Loucy (cell line): ENCODE measurements around the gene ADGRL3.

ENCODE experiments used
- H2AFZ ChIP-seq: fragments of 200-600 bp; sonication (generic); 2 replicates; pipeline ENCODE4 v1.6.0; 2016; ENCODE audit warnings: antibody characterized with exemption, mild to moderate bottlenecking, low read length, moderate library complexity
- H3F3A ChIP-seq: fragments of 200-600 bp; 2 replicates; pipeline ENCODE4 v1.6.0; 2016; ENCODE audit warnings: antibody characterized with exemption, low read depth, mild to moderate bottlenecking
- H3K27me3 ChIP-seq: fragments of 200-600 bp; sonication (generic); 2 replicates; pipeline ENCODE4 v1.6.1; 2014; ENCODE audit warnings: low read length, mild to moderate bottlenecking; ENCODE audit not compliant: insufficient read depth, poor library complexity, severe bottlenecking
- H3K36me3 ChIP-seq: fragments of 200-600 bp; sonication (generic); 2 replicates; pipeline ENCODE4 v1.6.1; 2016; ENCODE audit warnings: low read length; ENCODE audit not compliant: insufficient read depth
- H3K4me1 ChIP-seq: fragments of 200-600 bp; sonication (generic); 2 replicates; pipeline ENCODE4 v1.5.1; 2014; ENCODE audit warnings: low read length, mild to moderate bottlenecking; ENCODE audit not compliant: insufficient read depth, poor library complexity, severe bottlenecking
- H3K4me2 ChIP-seq: fragments of 200-600 bp; sonication (generic); 2 replicates; pipeline ENCODE4 v1.6.0; 2014; ENCODE audit warnings: antibody characterized with exemption, low read length, low read depth, mild to moderate bottlenecking; ENCODE audit not compliant: poor library complexity, severe bottlenecking
- H3K4me3 ChIP-seq: fragments of 200-600 bp; sonication (generic); 2 replicates; pipeline ENCODE4 v1.5.1; 2014; ENCODE audit warnings: low read length, mild to moderate bottlenecking, mixed read lengths; ENCODE audit not compliant: poor library complexity, severe bottlenecking
- H3K79me2 ChIP-seq: fragments of 200-600 bp; sonication (generic); 2 replicates; pipeline ENCODE4 v1.6.1; 2014; ENCODE audit warnings: low read length; ENCODE audit not compliant: insufficient read depth
- H3K9ac ChIP-seq: fragments of 200-600 bp; sonication (generic); 2 replicates; pipeline ENCODE4 v1.6.0; 2014; ENCODE audit warnings: mild to moderate bottlenecking, low read depth, low read length, moderate library complexity; ENCODE audit not compliant: poor library complexity, severe bottlenecking
- H3K9me2 ChIP-seq: fragments of 200-600 bp; sonication (generic); replicated peaks from 2 replicates; pipeline ENCODE4 v1.6.1; 2016; ENCODE audit warnings: low read depth, low read length, mixed read lengths
- H3K9me3 ChIP-seq: fragments of 200-600 bp; sonication (generic); 2 replicates; pipeline ENCODE4 v1.6.1; 2014; ENCODE audit warnings: mild to moderate bottlenecking, antibody characterized with exemption, low read length, low read depth; ENCODE audit not compliant: insufficient read depth
- H4K20me1 ChIP-seq: fragments of 200-600 bp; sonication (generic); 2 replicates; pipeline ENCODE4 v1.6.0; 2014; ENCODE audit warnings: antibody characterized with exemption, low read length, mild to moderate bottlenecking; ENCODE audit not compliant: insufficient read depth, poor library complexity, severe bottlenecking
- EZH2phosphoT487 ChIP-seq: fragments of 200-600 bp; IDR thresholded peaks from 2 replicates; pipeline ENCODE4 v1.6.1; 2018; ENCODE audit warnings: antibody characterized with exemption, mild to moderate bottlenecking, moderate library complexity, borderline replicate concordance
- TF ChIP-seq, protein P1 (sequence below): fragments of 200-600 bp; sonication (generic); conservative IDR thresholded peaks from 2 replicates; pipeline ENCODE4 v1.5.1; 2014; ENCODE audit warnings: mild to moderate bottlenecking, antibody characterized with exemption, low read length

Gene ADGRL3

DNA sequence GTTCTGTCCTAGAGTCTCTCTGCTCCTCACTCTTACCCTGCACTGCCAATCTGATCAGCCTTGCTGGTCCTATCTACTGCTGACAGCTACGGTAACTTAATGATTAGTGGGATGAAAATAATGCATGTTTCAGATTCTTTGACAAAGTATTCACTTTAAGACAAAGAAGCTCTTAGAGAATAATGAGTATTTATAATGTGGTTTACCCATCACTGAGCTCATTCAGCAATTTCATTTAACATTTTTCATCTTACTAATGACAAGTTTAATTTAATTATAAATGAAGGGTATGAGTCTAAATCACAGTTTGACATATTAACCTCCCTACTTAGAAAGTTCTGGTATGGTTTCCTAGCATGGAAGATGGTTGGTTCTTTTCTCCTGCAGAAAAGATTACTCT, 428.2 kb downstream of the ADGRL3 start:
- TF ChIP-seq, protein P1, sequence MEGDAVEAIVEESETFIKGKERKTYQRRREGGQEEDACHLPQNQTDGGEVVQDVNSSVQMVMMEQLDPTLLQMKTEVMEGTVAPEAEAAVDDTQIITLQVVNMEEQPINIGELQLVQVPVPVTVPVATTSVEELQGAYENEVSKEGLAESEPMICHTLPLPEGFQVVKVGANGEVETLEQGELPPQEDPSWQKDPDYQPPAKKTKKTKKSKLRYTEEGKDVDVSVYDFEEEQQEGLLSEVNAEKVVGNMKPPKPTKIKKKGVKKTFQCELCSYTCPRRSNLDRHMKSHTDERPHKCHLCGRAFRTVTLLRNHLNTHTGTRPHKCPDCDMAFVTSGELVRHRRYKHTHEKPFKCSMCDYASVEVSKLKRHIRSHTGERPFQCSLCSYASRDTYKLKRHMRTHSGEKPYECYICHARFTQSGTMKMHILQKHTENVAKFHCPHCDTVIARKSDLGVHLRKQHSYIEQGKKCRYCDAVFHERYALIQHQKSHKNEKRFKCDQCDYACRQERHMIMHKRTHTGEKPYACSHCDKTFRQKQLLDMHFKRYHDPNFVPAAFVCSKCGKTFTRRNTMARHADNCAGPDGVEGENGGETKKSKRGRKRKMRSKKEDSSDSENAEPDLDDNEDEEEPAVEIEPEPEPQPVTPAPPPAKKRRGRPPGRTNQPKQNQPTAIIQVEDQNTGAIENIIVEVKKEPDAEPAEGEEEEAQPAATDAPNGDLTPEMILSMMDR, result no peak
- TF ChIP-seq EZH2phosphoT487, result no peak
- H3F3A ChIP-seq, result no peaks in the 10 kb centered on the region
- H3K4me3 ChIP-seq, result no peak overlapping the region
- no peaks in the 10 kb centered on the region for H4K20me1 ChIP-seq
- no peak overlapping the region for H3K4me2 ChIP-seq
- H3K4me1 ChIP-seq, result no peaks in the 10 kb centered on the region
- no peaks in the 10 kb centered on the region for H3K27me3 ChIP-seq
- H3K79me2 ChIP-seq, result no peaks in the 10 kb centered on the region
- no peak overlapping the region for H2AFZ ChIP-seq
- H3K36me3 ChIP-seq, result no peaks in the 10 kb centered on the region
- no peak overlapping the region for H3K9ac ChIP-seq
- no peaks in the 10 kb centered on the region for H3K9me2 ChIP-seq
- no peaks in the 10 kb centered on the region for H3K9me3 ChIP-seq

DNA sequence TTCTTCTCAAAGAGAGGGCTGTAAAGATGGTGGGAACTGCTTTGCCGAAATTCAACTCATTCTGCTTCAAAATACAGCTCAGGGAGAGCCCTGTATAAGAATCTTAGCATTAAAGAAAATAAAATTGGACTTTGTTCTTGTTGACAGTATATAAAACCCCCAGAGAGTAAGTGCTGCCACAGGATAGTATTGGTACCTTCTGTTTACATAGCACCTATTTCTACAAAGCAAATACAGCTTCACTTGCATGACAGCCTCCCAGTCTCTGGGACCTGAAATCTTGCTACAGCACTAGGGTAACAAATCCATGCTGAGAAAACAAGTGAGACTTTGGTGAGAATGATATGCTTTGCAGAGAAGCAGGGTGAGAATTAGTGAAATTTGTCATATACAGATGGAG, 428.6 kb downstream of the ADGRL3 start:
- no peaks in the 10 kb centered on the region for H4K20me1 ChIP-seq
- H2AFZ ChIP-seq, result no peak overlapping the region
- TF ChIP-seq, protein P1, result no peak
- no peak for TF ChIP-seq EZH2phosphoT487
- no peaks in the 10 kb centered on the region for H3K36me3 ChIP-seq
- H3K79me2 ChIP-seq, result no peaks in the 10 kb centered on the region
- no peaks in the 10 kb centered on the region for H3K27me3 ChIP-seq
- no peak overlapping the region for H3K4me3 ChIP-seq
- no peak overlapping the region for H3K9ac ChIP-seq
- H3F3A ChIP-seq, result no peaks in the 10 kb centered on the region
- H3K9me2 ChIP-seq, result no peaks in the 10 kb centered on the region
- H3K4me1 ChIP-seq, result no peaks in the 10 kb centered on the region
- H3K4me2 ChIP-seq, result no peak overlapping the region
- no peaks in the 10 kb centered on the region for H3K9me3 ChIP-seq

DNA sequence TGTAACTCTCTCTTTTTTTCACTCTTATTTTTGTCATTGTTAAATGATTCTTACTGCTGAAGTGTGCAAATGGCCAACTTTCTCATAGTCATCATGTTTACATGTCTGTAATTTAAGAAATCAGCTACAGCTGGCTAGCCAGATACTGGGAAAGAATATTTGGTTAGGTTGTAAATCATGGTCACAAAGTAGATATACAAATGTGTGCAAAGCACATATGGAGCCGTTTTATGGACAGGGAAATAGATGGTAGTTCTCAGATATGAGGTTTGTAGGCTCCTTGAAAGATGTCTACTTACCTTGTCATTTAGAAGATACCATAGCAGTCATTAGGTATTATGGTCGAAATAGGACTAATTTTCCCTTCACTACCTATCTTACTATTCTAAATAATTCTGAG, 430.4 kb downstream of the ADGRL3 start:
- no peak overlapping the region for H3K4me2 ChIP-seq
- no peak overlapping the region for H3K9ac ChIP-seq
- no peaks in the 10 kb centered on the region for H3K9me2 ChIP-seq
- no peak for TF ChIP-seq EZH2phosphoT487
- TF ChIP-seq, protein P1, result no peak
- H3K4me3 ChIP-seq, result no peak overlapping the region
- no peaks in the 10 kb centered on the region for H3K36me3 ChIP-seq
- no peaks in the 10 kb centered on the region for H3K27me3 ChIP-seq
- no peaks in the 10 kb centered on the region for H3K9me3 ChIP-seq
- H2AFZ ChIP-seq, result no peak overlapping the region
- H4K20me1 ChIP-seq, result no peaks in the 10 kb centered on the region
- no peaks in the 10 kb centered on the region for H3K4me1 ChIP-seq
- no peaks in the 10 kb centered on the region for H3F3A ChIP-seq
- H3K79me2 ChIP-seq, result no peaks in the 10 kb centered on the region
